ENCODE results near the gene ATAD2B. TPM values are rescaled to one million over a fixed set of nuclear protein-coding genes. Genes with fewer than 3 reads are reported as not detected.
A peak's percentile ranks its signal among the peaks of the same experiment; 100 is the strongest.

ATAD2B gene
- total and polyA plus RNA-seq, 2 donors, result 12.1 to 22.5 TPM

- peaks cover 13 to 21% of the 10 kb centered on the region in 2 donors for H3K4me1 ChIP-seq (ENCODE audit: control insufficient read depth in 2 of 2, insufficient read depth in 2 of 2, low read length in 2 of 2)
- DNase-seq (ENCODE audit: low read depth in 6 of 9, low spot score in 9 of 9), result no peak
- no peaks in the 10 kb centered on the region for H3K27me3 ChIP-seq (ENCODE audit: control insufficient read depth in 2 of 2, insufficient read depth in 1 of 2, low read length in 1 of 2)
- no peaks in the 10 kb centered on the region for H3K36me3 ChIP-seq (ENCODE audit: control insufficient read depth in 2 of 2, insufficient read depth in 2 of 2, low read length in 1 of 2)
- no peak overlapping the region for H3K4me3 ChIP-seq (ENCODE audit: low read length in 2 of 2)
- H3K9me3 ChIP-seq (ENCODE audit: control insufficient read depth in 2 of 2, insufficient read depth in 1 of 2, low read length in 1 of 2), result no peaks in the 10 kb centered on the region
- WGBS, result 95% methylated on average over 8 of the region's 8 CpGs
- H3K27ac ChIP-seq (ENCODE audit: low read depth in 1 of 2, low read length in 1 of 2), result no peak overlapping the region
These were observed 8.0 kb downstream of the ATAD2B start for GRCh38 chr2:23918837-23919489.

DNA sequence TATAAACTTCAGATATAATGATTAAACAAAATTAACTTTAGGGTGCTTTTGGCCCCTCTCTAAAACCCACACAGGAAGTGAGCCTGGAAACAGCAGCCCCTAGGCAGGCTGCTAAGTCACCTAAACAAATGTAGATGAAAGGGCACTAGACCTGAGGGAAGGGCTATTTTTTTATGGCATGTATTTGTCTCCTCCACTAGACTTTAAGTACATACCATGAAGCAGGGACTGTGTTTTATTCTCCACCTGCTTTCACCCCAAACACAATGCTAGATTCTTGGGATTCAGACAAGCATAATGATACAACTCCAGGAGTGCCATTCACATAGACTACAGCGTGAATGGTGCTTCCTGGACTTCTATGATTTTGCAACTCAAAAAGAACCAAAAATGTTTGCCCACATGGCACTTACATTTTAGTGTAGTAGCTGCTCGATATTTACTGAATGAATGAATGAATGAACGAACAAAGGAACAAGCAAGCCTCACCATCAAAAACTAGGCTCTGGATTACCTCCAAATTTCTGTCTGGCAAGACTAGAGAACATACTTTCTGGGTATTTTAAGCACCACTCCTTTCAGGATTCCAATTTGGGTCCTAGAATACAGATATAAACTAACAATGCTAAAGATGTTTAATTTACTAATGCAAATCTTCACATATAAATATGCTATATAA is 10.1 kb downstream of the ATAD2B start:
- Histone ChIP-seq H3K4me1 (ENCODE audit: control insufficient read depth in 2 of 2, insufficient read depth in 2 of 2, low read length in 2 of 2) (peaks cover 9 to 21% of the 10 kb centered on the region in 2 donors), H3K27ac (ENCODE audit: low read depth in 1 of 2, low read length in 1 of 2) (peak overlapping the region; percentile 5 to 22), H3K27me3 (ENCODE audit: control insufficient read depth in 2 of 2, insufficient read depth in 1 of 2, low read length in 1 of 2) (no peaks in the 10 kb centered on the region), H3K9me3 (ENCODE audit: control insufficient read depth in 2 of 2, insufficient read depth in 1 of 2, low read length in 1 of 2) (no peaks in the 10 kb centered on the region), H3K4me3 (ENCODE audit: low read length in 2 of 2) (no peak overlapping the region), H3K36me3 (ENCODE audit: control insufficient read depth in 2 of 2, insufficient read depth in 2 of 2, low read length in 1 of 2) (no peaks in the 10 kb centered on the region)
- WGBS, result 80% methylated on average over 3 of the region's 3 CpGs
- peak in 3 of 9 donors; percentile 23 to 62 (median 42) for DNase-seq (ENCODE audit: low read depth in 6 of 9, low spot score in 9 of 9)

- no peaks in the 10 kb centered on the region for H3K27me3 ChIP-seq (ENCODE audit: control insufficient read depth in 2 of 2, insufficient read depth in 1 of 2, low read length in 1 of 2)
- no peak for DNase-seq (ENCODE audit: low read depth in 6 of 9, low spot score in 9 of 9)
- H3K27ac ChIP-seq (ENCODE audit: low read depth in 1 of 2, low read length in 1 of 2), result no peak overlapping the region
- no peak overlapping the region for H3K4me3 ChIP-seq (ENCODE audit: low read length in 2 of 2)
- peaks cover 9 to 21% of the 10 kb centered on the region in 2 donors for H3K4me1 ChIP-seq (ENCODE audit: control insufficient read depth in 2 of 2, insufficient read depth in 2 of 2, low read length in 2 of 2)
- H3K9me3 ChIP-seq (ENCODE audit: control insufficient read depth in 2 of 2, insufficient read depth in 1 of 2, low read length in 1 of 2), result no peaks in the 10 kb centered on the region
- H3K36me3 ChIP-seq (ENCODE audit: control insufficient read depth in 2 of 2, insufficient read depth in 2 of 2, low read length in 1 of 2), result no peaks in the 10 kb centered on the region
- 93% methylated on average over 7 of the region's 7 CpGs for WGBS
These were observed 11.6 kb downstream of the ATAD2B start for GRCh38 chr2:23915327-23915726.

DNA sequence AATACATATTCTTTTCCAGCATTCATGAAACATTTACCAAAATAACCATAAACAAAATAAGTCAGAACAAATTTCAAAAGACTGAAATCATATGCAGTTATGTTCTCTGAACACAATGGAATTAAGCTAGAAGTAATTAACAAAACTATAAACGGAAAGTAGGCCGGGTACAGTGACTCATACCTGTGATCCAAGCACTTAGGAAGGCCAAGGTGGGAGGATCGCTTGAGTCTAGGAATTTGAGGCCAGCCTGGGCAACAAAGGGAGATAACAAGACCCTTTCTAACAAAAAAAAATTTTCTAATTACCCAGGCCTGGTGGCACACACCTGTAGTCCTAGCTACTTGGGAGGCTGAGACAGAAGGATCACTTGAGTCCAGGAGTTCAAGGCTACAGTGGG is 14.9 kb downstream of the ATAD2B start:
- H3K9me3 ChIP-seq (ENCODE audit: control insufficient read depth in 2 of 2, insufficient read depth in 1 of 2, low read length in 1 of 2), result no peaks in the 10 kb centered on the region
- over 99% methylated on average over 3 of the region's 3 CpGs for WGBS
- H3K27me3 ChIP-seq (ENCODE audit: control insufficient read depth in 2 of 2, insufficient read depth in 1 of 2, low read length in 1 of 2), result no peaks in the 10 kb centered on the region
- no peak overlapping the region for H3K4me3 ChIP-seq (ENCODE audit: low read length in 2 of 2)
- DNase-seq (ENCODE audit: low read depth in 6 of 9, low spot score in 9 of 9), result no peak
- H3K4me1 ChIP-seq (ENCODE audit: control insufficient read depth in 2 of 2, insufficient read depth in 2 of 2, low read length in 2 of 2), result peaks cover 5 to 7% of the 10 kb centered on the region in 2 donors
- H3K36me3 ChIP-seq (ENCODE audit: control insufficient read depth in 2 of 2, insufficient read depth in 2 of 2, low read length in 1 of 2), result no peaks in the 10 kb centered on the region
- H3K27ac ChIP-seq (ENCODE audit: low read depth in 1 of 2, low read length in 1 of 2), result no peak overlapping the region

- H3K4me3 ChIP-seq (ENCODE audit: low read length in 2 of 2), result no peak overlapping the region
- H3K36me3 ChIP-seq (ENCODE audit: control insufficient read depth in 2 of 2, insufficient read depth in 2 of 2, low read length in 1 of 2), result no peaks in the 10 kb centered on the region
- H3K9me3 ChIP-seq (ENCODE audit: control insufficient read depth in 2 of 2, insufficient read depth in 1 of 2, low read length in 1 of 2), result no peaks in the 10 kb centered on the region
- DNase-seq (ENCODE audit: low read depth in 6 of 9, low spot score in 9 of 9), result no peak
- H3K4me1 ChIP-seq (ENCODE audit: control insufficient read depth in 2 of 2, insufficient read depth in 2 of 2, low read length in 2 of 2), result peaks cover 0 to 2% of the 10 kb centered on the region in 2 donors
- H3K27me3 ChIP-seq (ENCODE audit: control insufficient read depth in 2 of 2, insufficient read depth in 1 of 2, low read length in 1 of 2), result no peaks in the 10 kb centered on the region
- 42% methylated on average over 2 of the region's 2 CpGs for WGBS
- no peak overlapping the region for H3K27ac ChIP-seq (ENCODE audit: low read depth in 1 of 2, low read length in 1 of 2)
These were observed 21.8 kb downstream of the ATAD2B start for GRCh38 chr2:23905155-23905554.

DNA sequence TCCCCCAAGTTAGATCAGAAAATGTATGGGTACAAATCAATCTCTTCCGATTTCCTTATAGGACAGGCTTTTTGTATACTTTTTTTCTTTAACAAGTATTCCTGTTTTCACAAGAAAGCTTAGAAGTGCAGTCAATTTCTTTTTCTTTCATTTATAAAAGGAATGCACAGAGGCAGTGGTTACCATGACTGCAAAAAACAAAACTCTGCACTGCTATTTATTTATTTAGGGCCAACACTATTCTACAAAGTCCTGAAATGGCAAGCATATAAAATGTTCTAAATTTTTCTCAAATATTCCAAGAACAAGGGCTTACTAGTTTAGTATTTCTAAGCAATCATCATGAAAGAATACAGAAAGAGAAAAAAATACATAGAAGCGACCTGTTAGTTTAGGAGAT is 22.2 kb downstream of the ATAD2B start:
- 99% methylated on average over 2 of the region's 2 CpGs for WGBS
- H3K27ac ChIP-seq (ENCODE audit: low read depth in 1 of 2, low read length in 1 of 2), result no peak overlapping the region
- no peak for DNase-seq (ENCODE audit: low read depth in 6 of 9, low spot score in 9 of 9)
- no peaks in the 10 kb centered on the region for H3K27me3 ChIP-seq (ENCODE audit: control insufficient read depth in 2 of 2, insufficient read depth in 1 of 2, low read length in 1 of 2)
- H3K9me3 ChIP-seq (ENCODE audit: control insufficient read depth in 2 of 2, insufficient read depth in 1 of 2, low read length in 1 of 2), result no peaks in the 10 kb centered on the region
- no peaks in the 10 kb centered on the region for H3K36me3 ChIP-seq (ENCODE audit: control insufficient read depth in 2 of 2, insufficient read depth in 2 of 2, low read length in 1 of 2)
- H3K4me3 ChIP-seq (ENCODE audit: low read length in 2 of 2), result no peak overlapping the region
- peaks cover 0 to 2% of the 10 kb centered on the region in 2 donors for H3K4me1 ChIP-seq (ENCODE audit: control insufficient read depth in 2 of 2, insufficient read depth in 2 of 2, low read length in 2 of 2)

GRCh38 chr2:23904215-23904614 is 22.7 kb downstream of the ATAD2B start:
- WGBS, result 97% methylated on average over 1 of the region's 1 CpG
- Histone ChIP-seq H3K4me1 (ENCODE audit: control insufficient read depth in 2 of 2, insufficient read depth in 2 of 2, low read length in 2 of 2) (peaks cover 0 to 2% of the 10 kb centered on the region in 2 donors), H3K9me3 (ENCODE audit: control insufficient read depth in 2 of 2, insufficient read depth in 1 of 2, low read length in 1 of 2) (no peaks in the 10 kb centered on the region), H3K27ac (ENCODE audit: low read depth in 1 of 2, low read length in 1 of 2) (no peak overlapping the region), H3K36me3 (ENCODE audit: control insufficient read depth in 2 of 2, insufficient read depth in 2 of 2, low read length in 1 of 2) (no peaks in the 10 kb centered on the region), H3K4me3 (ENCODE audit: low read length in 2 of 2) (no peak overlapping the region), H3K27me3 (ENCODE audit: control insufficient read depth in 2 of 2, insufficient read depth in 1 of 2, low read length in 1 of 2) (no peaks in the 10 kb centered on the region)
- DNase-seq (ENCODE audit: low read depth in 6 of 9, low spot score in 9 of 9), result no peak

DNA sequence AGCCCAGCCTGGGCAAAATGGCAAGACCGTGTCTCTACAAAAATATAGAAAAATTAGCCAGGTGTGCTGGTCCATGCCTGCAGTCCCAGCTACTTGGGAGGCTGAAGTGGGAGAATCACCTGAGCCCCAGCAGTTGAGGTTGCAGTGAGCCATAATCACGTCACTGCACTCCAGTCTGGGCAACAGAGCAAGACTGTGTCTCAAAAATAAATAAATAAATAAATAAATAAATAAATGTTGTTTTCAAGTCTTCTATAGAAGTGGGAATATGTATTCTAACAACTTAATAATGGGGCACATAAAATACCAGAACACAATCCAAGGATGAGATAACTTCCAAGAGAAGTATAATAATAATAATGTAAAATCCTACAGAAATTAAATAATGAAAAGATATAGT is 23.9 kb downstream of the ATAD2B start:
- over 99% methylated on average over 2 of the region's 2 CpGs for WGBS
- H3K36me3 ChIP-seq (ENCODE audit: control insufficient read depth in 2 of 2, insufficient read depth in 2 of 2, low read length in 1 of 2), result no peaks in the 10 kb centered on the region
- DNase-seq (ENCODE audit: low read depth in 6 of 9, low spot score in 9 of 9), result no peak
- H3K27me3 ChIP-seq (ENCODE audit: control insufficient read depth in 2 of 2, insufficient read depth in 1 of 2, low read length in 1 of 2), result no peaks in the 10 kb centered on the region
- no peak overlapping the region for H3K27ac ChIP-seq (ENCODE audit: low read depth in 1 of 2, low read length in 1 of 2)
- H3K9me3 ChIP-seq (ENCODE audit: control insufficient read depth in 2 of 2, insufficient read depth in 1 of 2, low read length in 1 of 2), result peaks cover 0 to 3% of the 10 kb centered on the region in 2 donors
- H3K4me3 ChIP-seq (ENCODE audit: low read length in 2 of 2), result no peak overlapping the region
- peaks cover 0 to 2% of the 10 kb centered on the region in 2 donors for H3K4me1 ChIP-seq (ENCODE audit: control insufficient read depth in 2 of 2, insufficient read depth in 2 of 2, low read length in 2 of 2)

DNA sequence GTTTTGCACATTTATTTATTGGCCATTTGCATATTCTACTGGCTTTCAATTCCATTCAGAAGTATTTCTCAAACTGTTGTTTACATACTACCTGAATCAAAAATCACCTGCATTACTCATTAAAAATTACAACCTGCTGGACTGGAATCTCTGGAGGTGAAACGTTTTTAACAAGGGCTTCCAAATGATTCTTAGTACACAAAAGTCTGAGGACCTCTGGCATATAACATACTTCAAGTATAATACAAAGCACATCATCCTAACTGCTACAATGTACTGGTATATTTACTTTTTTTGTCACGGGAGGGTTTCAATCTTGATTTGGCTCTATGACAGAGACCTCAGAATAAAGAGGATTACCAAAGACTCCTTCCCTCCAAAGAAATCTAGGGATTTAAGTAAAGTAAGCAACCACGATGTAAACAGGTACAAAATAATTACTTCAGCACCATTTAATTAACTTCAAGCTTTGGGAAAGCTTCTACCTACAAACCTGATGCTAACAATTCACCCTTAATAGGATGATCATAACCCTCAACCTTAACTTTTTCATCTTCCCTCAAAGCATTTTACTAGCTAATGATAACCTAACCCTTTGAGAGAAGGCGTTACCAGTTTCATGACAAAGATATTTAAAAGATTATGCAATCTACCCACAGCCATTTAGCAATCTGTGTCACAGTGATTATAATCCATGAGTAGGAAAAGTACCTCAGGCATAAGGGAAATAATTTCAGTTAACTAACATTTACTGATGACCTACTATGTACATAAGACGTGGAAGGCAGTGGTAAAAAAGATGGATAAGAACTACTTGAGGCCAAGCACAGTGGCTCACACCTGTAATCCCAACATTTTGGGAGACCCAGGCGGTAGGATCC is 24.7 kb downstream of the ATAD2B start:
- no peaks in the 10 kb centered on the region for H3K27me3 ChIP-seq (ENCODE audit: control insufficient read depth in 2 of 2, insufficient read depth in 1 of 2, low read length in 1 of 2)
- H3K4me1 ChIP-seq (ENCODE audit: control insufficient read depth in 2 of 2, insufficient read depth in 2 of 2, low read length in 2 of 2), result peaks cover 0 to 2% of the 10 kb centered on the region in 2 donors
- no peaks in the 10 kb centered on the region for H3K36me3 ChIP-seq (ENCODE audit: control insufficient read depth in 2 of 2, insufficient read depth in 2 of 2, low read length in 1 of 2)
- no peak overlapping the region for H3K4me3 ChIP-seq (ENCODE audit: low read length in 2 of 2)
- 95% methylated on average over 6 of the region's 6 CpGs for WGBS
- peaks cover 0 to 6% of the 10 kb centered on the region in 2 donors for H3K9me3 ChIP-seq (ENCODE audit: control insufficient read depth in 2 of 2, insufficient read depth in 1 of 2, low read length in 1 of 2)
- no peak for DNase-seq (ENCODE audit: low read depth in 6 of 9, low spot score in 9 of 9)
- no peak overlapping the region for H3K27ac ChIP-seq (ENCODE audit: low read depth in 1 of 2, low read length in 1 of 2)

Data from thymus (tissue), 11 donors.